Activated T-helper 1 cell treated with Interleukin-2 at 50 U/mL for 16 hours (primary cell): ENCODE measurements around the gene PTGDR2.

Experiments
- DNase-seq: peaks from one replicate; pipeline ENCODE4 v3.0.0-alpha.2; 2020; ENCODE audit warnings: low read depth

PTGDR2 gene

GRCh38 chr11:60874421-60875365 is 18.9 kb upstream of the PTGDR2 start:
- no peak for DNase-seq

- DNase-seq = no peak
Observed at GRCh38 chr11:60873533-60873932, 17.8 kb upstream of the PTGDR2 start.

- DNase-seq = no peak
Observed at GRCh38 chr11:60872961-60873524, 17.3 kb upstream of the PTGDR2 start.

GRCh38 chr11:60872124-60872960 is 16.6 kb upstream of the PTGDR2 start:
- no peak for DNase-seq

- no peak for DNase-seq
Observed at GRCh38 chr11:60871378-60872061, 15.8 kb upstream of the PTGDR2 start.

- DNase-seq = no peak
Observed at GRCh38 chr11:60870733-60871377, 15.1 kb upstream of the PTGDR2 start.

GRCh38 chr11:60870276-60870675 is 14.5 kb upstream of the PTGDR2 start:
- no peak for DNase-seq

GRCh38 chr11:60869451-60869825 is 13.7 kb upstream of the PTGDR2 start:
- no peak for DNase-seq

GRCh38 chr11:60868682-60869450 is 13.1 kb upstream of the PTGDR2 start:
- DNase-seq = no peak

- DNase-seq = no peak
Observed at GRCh38 chr11:60867871-60868681, 12.3 kb upstream of the PTGDR2 start.

- no peak for DNase-seq
Observed at GRCh38 chr11:60866911-60867870, 11.4 kb upstream of the PTGDR2 start, which contains the start of gene ZP1. Gene ZP1, plus strand, starts transcription at chr11:60867542. Its CDS starts 20 bp downstream, at chr11:60867562.

- no peak for DNase-seq
Observed at GRCh38 chr11:60864856-60865513, 9.2 kb upstream of the PTGDR2 start.

- no peak for DNase-seq
Observed at GRCh38 chr11:60863550-60864521, 8.1 kb upstream of the PTGDR2 start.

GRCh38 chr11:60862171-60862570 is 6.4 kb upstream of the PTGDR2 start:
- DNase-seq = no peak

- DNase-seq = no peak
Observed at GRCh38 chr11:60860943-60861342, 5.2 kb upstream of the PTGDR2 start.

GRCh38 chr11:60859616-60860250 is 4.0 kb upstream of the PTGDR2 start:
- no peak for DNase-seq
